Measurements from ENCODE around the gene CDKAL1.

DNA sequence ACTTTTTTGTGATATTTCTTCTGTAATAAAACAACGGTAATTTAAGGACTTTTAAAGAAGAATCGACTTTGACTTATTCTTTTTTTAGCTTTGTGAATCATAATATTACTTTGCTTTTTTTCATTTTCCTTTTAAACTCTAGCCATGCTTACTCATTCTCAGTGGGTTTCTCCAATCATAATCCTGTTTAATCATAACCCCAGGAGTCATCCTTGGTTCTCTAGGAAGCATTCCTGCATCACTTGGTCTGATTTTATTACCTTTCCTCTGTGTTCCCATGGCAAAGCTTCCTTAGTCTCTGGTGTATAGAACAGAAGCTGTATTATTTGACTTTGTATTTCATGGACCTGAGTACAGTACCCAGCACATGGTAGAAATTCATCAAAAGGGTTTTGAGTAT, 223.5 kb downstream of the CDKAL1 start:
- TF ChIP-seq CTCF (IDR thresholded peaks at IDR 0.05) (no peak), EP300 (IDR thresholded peaks at IDR 0.05) (no peak)
